ENCODE data around the gene IL27RA.

IL27RA gene

DNA sequence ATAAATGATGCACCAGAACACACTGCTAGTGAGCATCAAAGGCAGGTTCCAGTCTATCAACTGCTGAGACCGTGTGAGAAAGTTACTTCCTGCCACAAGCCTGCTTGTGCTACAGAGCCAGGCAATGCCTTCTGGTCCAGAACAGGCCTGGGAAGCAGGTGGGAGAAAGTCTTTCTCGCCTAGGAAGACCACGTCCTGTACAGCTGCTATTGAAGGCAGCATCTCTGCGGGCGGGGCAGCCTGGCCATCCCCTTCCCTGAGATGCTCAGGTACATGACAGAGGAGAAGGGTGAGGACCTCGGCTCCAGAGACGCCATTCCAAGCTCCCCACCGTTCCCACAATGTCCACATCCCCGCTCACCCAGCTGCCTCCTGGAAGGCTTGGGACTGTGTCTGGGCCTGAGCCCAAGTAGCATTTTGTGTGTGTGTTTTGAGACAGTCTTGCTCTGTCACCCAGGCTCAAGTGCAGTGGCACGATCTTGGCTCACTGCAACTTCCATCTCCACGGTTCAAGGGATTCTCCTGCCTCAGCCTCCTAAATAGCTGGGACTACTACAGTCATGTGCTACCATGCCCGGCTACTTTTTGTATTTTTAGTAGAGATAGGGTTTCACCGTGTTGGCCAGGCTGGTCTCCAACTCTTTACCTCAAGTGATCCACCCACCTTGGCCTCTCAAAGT, 28.9 kb upstream of the IL27RA start:
- no peak for ATAC-seq
- TF ChIP-seq CSDC2 (CRISPR knock-in tag; IDR thresholded peaks at IDR 0.05) (no peak), ZFP3 (CRISPR knock-in tag; IDR thresholded peaks at IDR 0.05) (no peak), ISL1 (CRISPR knock-in tag; IDR thresholded peaks at IDR 0.05) (no peak), ZNF565 (CRISPR knock-in tag; conservative IDR thresholded peaks at IDR 0.05; ENCODE audit: low read depth) (no peak), ZNF70 (CRISPR knock-in tag; IDR thresholded peaks at IDR 0.05) (no peak), ZNF8 (CRISPR knock-in tag; IDR thresholded peaks at IDR 0.05) (no peak)
- TF ChIP-seq, protein P1, sequence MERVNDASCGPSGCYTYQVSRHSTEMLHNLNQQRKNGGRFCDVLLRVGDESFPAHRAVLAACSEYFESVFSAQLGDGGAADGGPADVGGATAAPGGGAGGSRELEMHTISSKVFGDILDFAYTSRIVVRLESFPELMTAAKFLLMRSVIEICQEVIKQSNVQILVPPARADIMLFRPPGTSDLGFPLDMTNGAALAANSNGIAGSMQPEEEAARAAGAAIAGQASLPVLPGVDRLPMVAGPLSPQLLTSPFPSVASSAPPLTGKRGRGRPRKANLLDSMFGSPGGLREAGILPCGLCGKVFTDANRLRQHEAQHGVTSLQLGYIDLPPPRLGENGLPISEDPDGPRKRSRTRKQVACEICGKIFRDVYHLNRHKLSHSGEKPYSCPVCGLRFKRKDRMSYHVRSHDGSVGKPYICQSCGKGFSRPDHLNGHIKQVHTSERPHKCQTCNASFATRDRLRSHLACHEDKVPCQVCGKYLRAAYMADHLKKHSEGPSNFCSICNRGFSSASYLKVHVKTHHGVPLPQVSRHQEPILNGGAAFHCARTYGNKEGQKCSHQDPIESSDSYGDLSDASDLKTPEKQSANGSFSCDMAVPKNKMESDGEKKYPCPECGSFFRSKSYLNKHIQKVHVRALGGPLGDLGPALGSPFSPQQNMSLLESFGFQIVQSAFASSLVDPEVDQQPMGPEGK (CRISPR knock-in tag; IDR thresholded peaks at IDR 0.05; ENCODE audit: borderline replicate concordance): no peak
- TF ChIP-seq, protein P2, sequence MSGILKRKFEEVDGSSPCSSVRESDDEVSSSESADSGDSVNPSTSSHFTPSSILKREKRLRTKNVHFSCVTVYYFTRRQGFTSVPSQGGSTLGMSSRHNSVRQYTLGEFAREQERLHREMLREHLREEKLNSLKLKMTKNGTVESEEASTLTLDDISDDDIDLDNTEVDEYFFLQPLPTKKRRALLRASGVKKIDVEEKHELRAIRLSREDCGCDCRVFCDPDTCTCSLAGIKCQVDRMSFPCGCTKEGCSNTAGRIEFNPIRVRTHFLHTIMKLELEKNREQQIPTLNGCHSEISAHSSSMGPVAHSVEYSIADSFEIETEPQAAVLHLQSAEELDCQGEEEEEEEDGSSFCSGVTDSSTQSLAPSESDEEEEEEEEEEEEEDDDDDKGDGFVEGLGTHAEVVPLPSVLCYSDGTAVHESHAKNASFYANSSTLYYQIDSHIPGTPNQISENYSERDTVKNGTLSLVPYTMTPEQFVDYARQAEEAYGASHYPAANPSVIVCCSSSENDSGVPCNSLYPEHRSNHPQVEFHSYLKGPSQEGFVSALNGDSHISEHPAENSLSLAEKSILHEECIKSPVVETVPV (CRISPR knock-in tag; IDR thresholded peaks at IDR 0.05): no peak
- TF ChIP-seq, protein P3, sequence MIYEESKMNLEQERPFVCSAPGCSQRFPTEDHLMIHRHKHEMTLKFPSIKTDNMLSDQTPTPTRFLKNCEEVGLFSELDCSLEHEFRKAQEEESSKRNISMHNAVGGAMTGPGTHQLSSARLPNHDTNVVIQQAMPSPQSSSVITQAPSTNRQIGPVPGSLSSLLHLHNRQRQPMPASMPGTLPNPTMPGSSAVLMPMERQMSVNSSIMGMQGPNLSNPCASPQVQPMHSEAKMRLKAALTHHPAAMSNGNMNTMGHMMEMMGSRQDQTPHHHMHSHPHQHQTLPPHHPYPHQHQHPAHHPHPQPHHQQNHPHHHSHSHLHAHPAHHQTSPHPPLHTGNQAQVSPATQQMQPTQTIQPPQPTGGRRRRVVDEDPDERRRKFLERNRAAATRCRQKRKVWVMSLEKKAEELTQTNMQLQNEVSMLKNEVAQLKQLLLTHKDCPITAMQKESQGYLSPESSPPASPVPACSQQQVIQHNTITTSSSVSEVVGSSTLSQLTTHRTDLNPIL (CRISPR knock-in tag; IDR thresholded peaks at IDR 0.05; ENCODE audit: low read depth): no peak

DNA sequence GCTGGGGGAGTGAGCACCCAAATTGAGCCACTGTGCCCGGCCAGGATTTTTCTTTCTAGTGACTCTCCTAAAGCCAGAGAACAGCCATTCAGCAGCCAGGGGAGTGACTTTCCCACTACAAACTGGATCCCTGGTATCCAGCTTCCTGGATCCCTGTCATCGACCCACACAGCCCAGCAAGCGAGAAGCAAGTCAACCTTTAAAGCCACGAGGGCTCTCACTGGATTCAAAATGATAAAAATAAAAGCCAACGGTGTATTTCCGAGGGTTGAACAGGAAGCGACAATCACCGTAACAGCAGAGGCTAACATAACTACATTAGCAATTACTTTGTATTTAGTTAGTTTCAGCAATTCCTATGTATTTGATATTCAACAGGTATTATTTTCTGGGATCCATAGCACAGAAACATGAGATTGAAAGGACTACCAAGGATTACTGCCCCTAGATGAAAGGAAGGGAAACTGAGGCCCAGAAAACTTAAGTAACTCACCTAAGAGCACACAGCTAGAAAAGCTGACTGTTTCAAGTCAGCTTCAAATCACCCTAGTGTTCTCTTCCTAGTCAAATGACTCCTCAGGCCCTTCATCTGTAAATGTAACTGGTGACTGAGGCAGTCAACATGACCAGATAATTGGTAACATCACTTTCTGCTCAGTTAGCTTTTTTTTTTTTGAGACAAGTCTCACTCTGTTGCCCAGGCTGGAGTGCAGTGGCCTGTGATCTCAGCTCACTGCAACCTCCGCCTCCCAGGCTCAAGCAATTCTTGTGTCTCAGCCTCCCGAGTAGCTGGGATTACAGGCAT, 28.1 kb upstream of the IL27RA start:
- no peak for ATAC-seq
- TF ChIP-seq TOX (CRISPR knock-in tag; IDR thresholded peaks at IDR 0.05; ENCODE audit: borderline replicate concordance): no peak
- TF ChIP-seq ZNF565 (CRISPR knock-in tag; conservative IDR thresholded peaks at IDR 0.05; ENCODE audit: low read depth): no peak
- no peak for TF ChIP-seq OSR1 (CRISPR knock-in tag; IDR thresholded peaks at IDR 0.05)
- TF ChIP-seq, protein P4, sequence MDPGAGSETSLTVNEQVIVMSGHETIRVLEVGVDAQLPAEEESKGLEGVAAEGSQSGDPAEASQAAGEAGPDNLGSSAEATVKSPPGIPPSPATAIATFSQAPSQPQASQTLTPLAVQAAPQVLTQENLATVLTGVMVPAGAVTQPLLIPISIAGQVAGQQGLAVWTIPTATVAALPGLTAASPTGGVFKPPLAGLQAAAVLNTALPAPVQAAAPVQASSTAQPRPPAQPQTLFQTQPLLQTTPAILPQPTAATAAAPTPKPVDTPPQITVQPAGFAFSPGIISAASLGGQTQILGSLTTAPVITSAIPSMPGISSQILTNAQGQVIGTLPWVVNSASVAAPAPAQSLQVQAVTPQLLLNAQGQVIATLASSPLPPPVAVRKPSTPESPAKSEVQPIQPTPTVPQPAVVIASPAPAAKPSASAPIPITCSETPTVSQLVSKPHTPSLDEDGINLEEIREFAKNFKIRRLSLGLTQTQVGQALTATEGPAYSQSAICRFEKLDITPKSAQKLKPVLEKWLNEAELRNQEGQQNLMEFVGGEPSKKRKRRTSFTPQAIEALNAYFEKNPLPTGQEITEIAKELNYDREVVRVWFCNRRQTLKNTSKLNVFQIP (CRISPR knock-in tag; IDR thresholded peaks at IDR 0.05; ENCODE audit: borderline replicate concordance, low read depth): no peak

DNA sequence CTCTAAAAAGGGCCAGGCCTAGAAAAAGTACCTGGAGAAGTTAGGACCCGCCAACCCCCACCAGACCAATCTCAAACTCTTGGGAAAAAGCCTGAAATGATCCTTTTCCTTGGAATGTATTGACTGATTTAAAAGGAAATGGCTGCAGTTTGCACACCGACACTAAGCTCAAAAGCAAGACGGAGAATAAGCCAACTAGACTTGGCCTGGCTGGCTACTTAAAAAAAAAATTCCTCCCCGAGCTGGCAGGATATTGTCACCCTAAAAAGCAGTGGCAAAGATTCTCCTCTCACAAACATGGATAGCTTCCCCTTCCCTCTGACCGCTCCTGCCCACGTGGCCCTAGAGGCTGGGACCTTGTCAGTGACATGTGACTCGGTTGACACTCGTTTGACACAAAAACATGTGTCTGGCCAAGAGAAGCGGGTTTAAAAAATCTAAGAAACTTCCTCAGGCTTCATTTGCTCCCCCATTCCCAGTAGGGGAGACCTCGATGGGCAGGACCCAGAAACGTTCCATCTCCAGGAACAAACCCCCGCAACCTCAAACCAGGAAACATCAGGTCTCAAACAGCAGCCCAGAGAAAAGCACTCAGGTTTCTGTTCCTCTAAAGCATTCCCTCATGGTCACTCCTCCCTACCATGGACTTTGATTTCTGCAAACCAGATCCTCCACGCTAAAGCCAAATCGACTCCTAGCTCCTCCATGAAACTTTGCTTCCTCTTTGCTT, 26.8 kb upstream of the IL27RA start:
- ATAC-seq: no peak
- TF ChIP-seq GLIS3 (CRISPR knock-in tag; IDR thresholded peaks at IDR 0.05) (no peak), ISL1 (CRISPR knock-in tag; IDR thresholded peaks at IDR 0.05) (no peak), ZNF70 (CRISPR knock-in tag; IDR thresholded peaks at IDR 0.05) (no peak), RARB (CRISPR knock-in tag; IDR thresholded peaks at IDR 0.05) (no peak), ESRRG (CRISPR knock-in tag; IDR thresholded peaks at IDR 0.05) (no peak), ZNF8 (CRISPR knock-in tag; IDR thresholded peaks at IDR 0.05) (no peak), ZFP3 (CRISPR knock-in tag; IDR thresholded peaks at IDR 0.05) (no peak), TCF4 (CRISPR knock-in tag; IDR thresholded peaks at IDR 0.05; ENCODE audit: borderline replicate concordance) (no peak), ARNTL (CRISPR knock-in tag; IDR thresholded peaks at IDR 0.05; ENCODE audit: borderline replicate concordance, low read depth) (no peak)
- TF ChIP-seq, protein P1 (CRISPR knock-in tag; IDR thresholded peaks at IDR 0.05; ENCODE audit: borderline replicate concordance): no peak
